ENCODE results near the gene XPO4. TPM values are rescaled to one million over a fixed set of nuclear protein-coding genes. Genes with fewer than 3 reads are reported as not detected.

Gene XPO4
- total RNA-seq, 1 donor from 2014 or later, result 27.4 TPM

DNA sequence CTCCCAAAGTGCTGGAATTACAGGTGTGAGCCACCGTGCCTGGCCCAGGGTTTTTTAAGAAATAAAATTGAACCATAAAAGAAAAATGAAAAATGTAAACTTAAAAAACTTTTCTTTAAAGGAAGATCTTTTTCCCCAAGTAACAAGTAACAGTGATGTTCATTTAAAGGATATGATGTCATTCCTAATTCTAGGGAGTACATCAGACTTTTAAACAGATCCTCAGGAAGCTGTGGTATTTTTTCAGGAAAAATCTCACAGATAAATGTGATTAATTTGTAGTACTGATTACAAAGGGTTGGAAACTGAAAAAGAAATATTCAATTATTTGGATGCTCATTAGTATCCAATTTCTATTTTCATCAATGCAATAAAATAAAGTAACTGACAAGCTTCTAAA is 114.2 kb downstream of the XPO4 start:
- ChIA-PET POLR2A (interaction anchor here (0.7 kb wide), 1 partner anchor 235 kb away, joined by 3 read pairs; no protein-coding TSS in a partner anchor), CTCF (no interaction called here)
- Mint-ChIP-seq H3K27me3 (no peaks in the 10 kb centered on the region), H3K4me3 (no peak overlapping the region), H3K36me3 (ENCODE audit: low read depth) (peaks cover 64% of the 10 kb centered on the region), H3K4me1 (peaks cover 7% of the 10 kb centered on the region), H3K9me3 (no peaks in the 10 kb centered on the region), H3K27ac (no peak overlapping the region)
- intact Hi-C loops (cut with micrococcal nuclease), result no loop called here
- TF ChIP-seq CTCF (IDR thresholded peaks at IDR 0.05), result no peak
- ATAC-seq (ENCODE audit: low read depth) (no peak), DNase-seq (no peak)

DNA sequence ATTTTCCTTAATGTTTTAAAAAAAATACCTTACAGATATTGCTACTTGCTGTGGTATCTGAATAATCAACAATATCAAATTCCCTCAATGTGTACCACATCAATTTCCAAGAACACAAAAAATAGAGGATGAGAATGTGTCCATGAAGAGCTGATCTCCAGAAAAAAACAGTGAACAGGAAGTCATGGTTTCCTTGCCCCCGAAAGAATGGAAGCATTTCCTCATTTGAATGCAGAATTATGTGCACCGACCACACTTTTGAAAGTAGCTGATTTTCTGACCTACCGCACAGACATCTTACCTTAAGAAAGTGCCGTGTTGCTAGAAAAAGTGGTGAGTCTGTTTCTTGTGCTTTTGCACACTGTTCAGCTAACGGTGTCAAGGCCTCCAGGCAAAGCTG is 115.4 kb downstream of the XPO4 start:
- Mint-ChIP-seq H3K9me3 (no peaks in the 10 kb centered on the region), H3K27me3 (no peaks in the 10 kb centered on the region), H3K4me1 (peaks cover 7% of the 10 kb centered on the region), H3K27ac (no peak overlapping the region), H3K36me3 (ENCODE audit: low read depth) (peaks cover 71% of the 10 kb centered on the region), H3K4me3 (no peak overlapping the region)
- ATAC-seq (ENCODE audit: low read depth), result no peak
- ChIA-PET CTCF (interaction anchor here (1.8 kb wide), 1 partner anchor 296 kb away, joined by 4 read pairs; no protein-coding TSS in a partner anchor), POLR2A (interaction anchor here (0.8 kb wide), 1 partner anchor 282 kb away, joined by 6 read pairs; no protein-coding TSS in a partner anchor)
- intact Hi-C loops (cut with micrococcal nuclease), result no loop called here
- no peak for TF ChIP-seq CTCF (IDR thresholded peaks at IDR 0.05)
- DNase-seq, result no peak

DNA sequence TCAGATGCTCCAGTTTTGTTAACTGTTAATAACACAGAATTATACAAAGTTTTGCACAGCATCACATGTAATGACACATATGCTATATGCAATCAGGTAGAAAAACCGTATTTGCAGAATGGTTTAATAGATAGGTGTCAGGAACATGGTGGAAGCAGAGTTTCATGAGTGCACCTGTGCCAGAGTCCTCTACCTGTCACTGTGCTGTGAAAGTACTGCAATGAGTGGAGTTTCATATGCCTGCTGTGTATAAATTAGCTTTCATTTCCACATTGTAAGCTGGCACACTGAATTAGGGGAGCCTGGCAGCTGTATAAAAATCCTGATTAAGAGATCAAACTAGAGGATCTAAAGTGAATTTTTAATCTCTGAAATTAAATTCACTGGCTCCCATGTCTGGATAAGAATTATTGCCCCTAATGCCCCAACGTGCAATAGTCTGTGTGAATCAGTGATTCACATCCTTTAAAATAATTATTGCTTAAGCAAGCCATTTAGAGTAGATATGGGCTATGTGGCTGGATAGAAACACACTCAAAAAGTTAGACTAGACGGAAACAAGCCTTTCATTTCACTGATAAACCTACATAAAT is 120.3 kb downstream of the XPO4 start:
- no peak overlapping the region for H3K4me3 Mint-ChIP-seq
- ATAC-seq (ENCODE audit: low read depth), result no peak
- intact Hi-C loops (cut with micrococcal nuclease), result no loop called here
- no peak overlapping the region for H3K27ac Mint-ChIP-seq
- CTCF ChIA-PET, result interaction anchor here (0.6 kb wide), 1 partner anchor 78 kb away, joined by 3 read pairs; the partner anchor contains the start of gene IL17D
- no peak for TF ChIP-seq CTCF (IDR thresholded peaks at IDR 0.05)
- peaks cover 46% of the 10 kb centered on the region for H3K36me3 Mint-ChIP-seq (ENCODE audit: low read depth)
- no peaks in the 10 kb centered on the region for H3K4me1 Mint-ChIP-seq
- H3K9me3 Mint-ChIP-seq, result no peaks in the 10 kb centered on the region
- H3K27me3 Mint-ChIP-seq, result no peaks in the 10 kb centered on the region
- POLR2A ChIA-PET, result no interaction called here
- DNase-seq, result no peak

GRCh38 chr13:20780317-20780716 is 122.2 kb downstream of the XPO4 start:
- Mint-ChIP-seq H3K27me3 (no peaks in the 10 kb centered on the region), H3K9me3 (no peaks in the 10 kb centered on the region), H3K36me3 (ENCODE audit: low read depth) (peaks cover 36% of the 10 kb centered on the region), H3K4me3 (no peak overlapping the region), H3K27ac (no peak overlapping the region), H3K4me1 (no peaks in the 10 kb centered on the region)
- no peak for TF ChIP-seq CTCF (IDR thresholded peaks at IDR 0.05)
- no peak for DNase-seq
- ChIA-PET CTCF (no interaction called here), POLR2A (no interaction called here)
- intact Hi-C loops (cut with micrococcal nuclease), result no loop called here
- ATAC-seq (ENCODE audit: low read depth), result no peak

DNA sequence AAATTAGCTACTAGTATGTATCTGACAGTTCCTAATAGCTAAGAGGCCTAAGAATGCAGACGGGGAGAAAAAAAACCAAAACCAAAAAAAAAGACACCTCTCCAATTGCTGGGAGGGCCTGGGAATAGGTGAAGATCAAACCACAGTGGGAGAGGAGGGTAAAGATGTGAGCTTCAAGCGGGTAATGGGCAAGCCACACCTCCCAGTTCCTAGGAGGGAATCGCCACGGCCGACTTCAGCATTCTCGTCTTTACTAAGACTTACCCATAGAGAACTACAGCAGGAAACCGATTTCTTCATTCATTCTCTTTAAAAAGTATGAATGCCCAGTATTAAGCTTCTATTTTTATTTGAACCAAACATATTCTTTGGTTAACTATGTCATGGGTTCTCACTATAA is 123.1 kb downstream of the XPO4 start:
- DNase-seq (no peak), ATAC-seq (ENCODE audit: low read depth) (no peak)
- no peak overlapping the region for H3K27ac Mint-ChIP-seq
- CTCF ChIA-PET, result no interaction called here
- TF ChIP-seq CTCF (IDR thresholded peaks at IDR 0.05), result no peak
- intact Hi-C loops (cut with micrococcal nuclease), result no loop called here
- H3K4me3 Mint-ChIP-seq, result no peak overlapping the region
- POLR2A ChIA-PET, result no interaction called here
- no peaks in the 10 kb centered on the region for H3K27me3 Mint-ChIP-seq
- H3K4me1 Mint-ChIP-seq, result peaks cover 3% of the 10 kb centered on the region
- H3K9me3 Mint-ChIP-seq, result no peaks in the 10 kb centered on the region
- peaks cover 32% of the 10 kb centered on the region for H3K36me3 Mint-ChIP-seq (ENCODE audit: low read depth)
